ENCODE data around the gene LPIN1. TPM values are rescaled to one million over a fixed set of nuclear protein-coding genes. Genes with fewer than 3 reads are reported as not detected.

Gene LPIN1
- polyA plus RNA-seq, 1 donor: 30.8 TPM

- DNase-seq: no peak
Observed at GRCh38 chr2:11761259-11761658, 14.8 kb downstream of the LPIN1 start.

- DNase-seq: no peak
Observed at GRCh38 chr2:11762031-11762430, 15.6 kb downstream of the LPIN1 start.

- DNase-seq: no peak
Observed at GRCh38 chr2:11762799-11763461, 16.5 kb downstream of the LPIN1 start.

DNA sequence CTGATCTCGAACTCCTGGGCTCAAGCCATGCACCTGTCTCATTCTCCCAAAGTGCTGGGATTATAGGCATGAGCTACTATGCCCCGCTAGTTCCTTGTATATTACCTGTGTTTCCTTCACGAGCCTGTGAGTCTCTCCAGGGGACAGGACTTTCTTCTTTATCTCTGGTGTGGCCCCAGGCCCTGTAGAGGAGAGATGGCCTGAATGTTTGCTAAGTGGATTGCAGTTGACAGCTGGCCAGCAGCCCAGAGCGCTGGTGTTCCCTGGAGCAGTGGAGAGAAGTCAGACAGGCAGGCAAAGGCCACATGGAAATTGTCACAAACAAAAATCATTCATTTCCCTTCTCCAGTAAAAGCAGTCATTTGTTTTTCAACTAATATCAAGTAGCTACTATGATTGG lies 17.9 kb downstream of the LPIN1 start:
- no peak for DNase-seq

- DNase-seq: no peak
Observed at GRCh38 chr2:11764920-11765319, 18.5 kb downstream of the LPIN1 start.

GRCh38 chr2:11765501-11765900 lies 19.1 kb downstream of the LPIN1 start:
- no peak for DNase-seq

DNA sequence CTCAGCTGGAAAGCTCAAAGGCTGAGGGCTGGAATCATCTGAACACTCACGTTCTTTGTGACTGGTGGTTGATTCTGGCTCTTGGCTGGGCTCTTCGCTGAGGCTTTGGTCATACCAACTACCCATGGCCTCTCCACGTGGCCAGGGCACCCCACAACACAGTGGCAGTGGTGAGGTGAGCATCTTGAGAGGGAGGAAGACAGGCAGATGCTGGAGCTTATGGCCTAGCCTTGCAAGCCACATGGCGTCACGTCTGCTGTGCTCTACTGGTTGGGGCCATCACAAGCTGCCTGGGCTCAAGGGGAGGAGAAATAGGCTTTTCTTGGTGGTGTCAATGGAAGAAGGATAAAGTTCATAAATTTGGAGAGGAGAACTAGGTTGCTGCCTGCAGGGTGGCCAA lies 19.6 kb downstream of the LPIN1 start:
- DNase-seq: no peak

GRCh38 chr2:11767779-11768178 lies 21.3 kb downstream of the LPIN1 start:
- no peak for DNase-seq

DNA sequence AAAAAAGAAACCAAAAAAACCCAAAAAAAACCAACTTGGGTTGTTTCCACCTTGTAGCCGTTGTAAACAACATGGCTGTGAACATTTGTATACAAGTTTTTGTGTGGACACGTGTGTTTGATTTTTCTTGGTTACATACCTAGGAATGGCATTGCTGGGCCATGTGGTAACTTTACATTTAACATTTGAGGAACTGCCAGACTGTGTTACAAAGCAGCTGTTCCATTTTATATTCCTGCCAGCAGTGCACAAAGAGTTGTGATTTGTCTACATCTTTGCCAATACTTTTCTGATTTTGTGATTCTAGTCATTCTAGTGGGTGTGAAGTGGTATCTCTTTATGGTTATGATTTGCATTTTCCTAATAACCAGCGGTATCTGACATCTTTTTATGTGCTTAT lies 22.5 kb downstream of the LPIN1 start:
- DNase-seq: no peak

DNA sequence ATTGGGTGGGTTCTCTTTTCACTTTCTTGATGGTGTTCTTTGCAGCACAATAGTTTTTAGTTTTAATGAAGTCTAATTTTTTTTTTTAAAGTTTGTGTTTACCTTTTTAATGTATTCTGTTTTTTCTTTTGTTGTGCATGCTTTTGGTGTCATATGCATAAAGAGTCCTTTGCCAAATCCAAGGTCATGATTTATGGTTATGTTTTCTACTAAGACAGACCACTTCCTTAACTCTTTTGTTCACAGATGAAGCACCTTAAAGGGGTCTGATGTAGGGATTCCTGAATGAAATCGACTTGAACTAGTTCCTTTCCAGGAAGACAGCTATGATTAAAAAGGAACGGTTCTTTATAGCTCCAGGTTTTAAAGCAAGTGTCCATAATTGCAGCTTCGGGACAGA lies 23.1 kb downstream of the LPIN1 start:
- DNase-seq: no peak

DNA sequence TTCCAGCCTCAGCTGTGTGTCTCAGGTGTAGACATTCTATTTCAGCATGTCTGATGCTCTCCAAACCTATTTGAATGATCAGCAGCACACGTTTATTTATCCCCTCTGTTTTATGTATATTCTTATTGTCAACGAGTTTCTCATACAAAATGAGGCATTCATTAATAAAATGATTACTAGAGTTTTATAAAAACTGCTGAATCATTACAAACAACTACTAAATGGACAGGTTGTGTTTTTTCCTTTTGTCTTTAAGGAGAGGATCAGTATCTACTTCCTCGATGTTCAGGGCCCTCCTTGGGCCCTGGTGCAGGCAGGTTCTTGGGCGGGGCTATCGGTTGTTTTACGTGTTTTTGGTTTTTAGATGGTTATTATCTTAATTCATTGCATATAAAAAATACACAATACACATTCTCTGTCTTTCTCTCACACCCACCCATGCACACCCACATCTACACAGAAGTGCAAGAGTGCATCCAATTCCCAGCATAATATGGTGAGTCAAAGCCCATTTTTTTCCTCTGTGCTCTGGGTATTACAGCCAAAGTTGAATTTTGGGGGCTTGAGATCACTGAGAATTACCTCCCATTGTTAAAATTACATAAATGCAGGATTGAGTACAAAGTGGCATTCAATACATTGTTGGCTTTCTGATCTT lies 24.2 kb downstream of the LPIN1 start:
- no peak for DNase-seq

DNA sequence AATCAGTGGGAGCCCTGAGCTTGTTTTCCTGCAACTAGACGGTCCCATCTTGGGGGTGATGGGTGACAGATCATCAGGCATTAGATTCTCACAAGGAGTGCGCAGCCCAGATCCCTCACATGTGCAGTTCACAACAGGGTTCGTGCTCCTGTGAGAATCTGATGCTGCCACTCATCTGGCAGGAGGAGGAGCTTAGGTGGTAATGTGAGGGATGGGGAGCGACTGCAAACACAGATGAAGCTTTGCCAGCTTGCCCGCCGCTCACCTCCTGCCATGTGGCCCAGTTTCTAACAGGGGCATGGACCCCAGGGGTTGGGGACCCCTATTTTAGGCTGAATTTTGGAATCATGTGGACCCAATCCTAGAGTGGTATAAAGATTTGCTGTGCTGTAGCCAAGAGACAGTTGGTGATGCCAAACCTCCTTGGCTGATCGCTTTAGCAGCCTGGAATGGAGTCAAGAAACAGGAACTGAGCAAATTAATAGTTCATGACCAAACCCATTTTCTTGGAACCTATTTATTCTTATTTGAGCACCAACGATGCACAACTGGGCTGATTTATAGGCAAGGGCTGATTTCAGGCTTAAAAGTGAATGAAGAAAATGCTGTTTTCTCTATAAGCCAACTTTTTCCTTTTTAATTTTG lies 25.7 kb downstream of the LPIN1 start:
- DNase-seq: no peak

DNA sequence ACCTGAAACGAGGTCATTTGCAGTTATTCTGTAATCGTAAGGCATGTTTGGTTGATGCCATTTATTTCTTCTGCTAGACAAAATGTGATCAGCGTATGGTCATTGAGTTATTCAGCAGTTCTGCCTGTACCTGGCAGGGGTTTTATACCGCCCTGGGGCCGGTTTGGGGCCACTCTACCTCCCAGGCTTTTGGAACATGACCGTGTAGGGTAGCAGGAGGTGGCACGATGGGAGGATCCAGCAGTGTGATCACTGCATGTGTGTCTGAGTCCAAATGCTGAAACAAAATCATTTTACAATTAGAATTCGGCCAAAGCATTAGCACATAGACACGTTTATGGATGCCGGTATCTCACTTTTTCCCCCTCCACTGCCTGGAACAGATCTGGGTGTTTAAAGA lies 26.7 kb downstream of the LPIN1 start:
- no peak for DNase-seq

- no peak for DNase-seq
Observed at GRCh38 chr2:11773747-11774525, 27.5 kb downstream of the LPIN1 start.

DNA sequence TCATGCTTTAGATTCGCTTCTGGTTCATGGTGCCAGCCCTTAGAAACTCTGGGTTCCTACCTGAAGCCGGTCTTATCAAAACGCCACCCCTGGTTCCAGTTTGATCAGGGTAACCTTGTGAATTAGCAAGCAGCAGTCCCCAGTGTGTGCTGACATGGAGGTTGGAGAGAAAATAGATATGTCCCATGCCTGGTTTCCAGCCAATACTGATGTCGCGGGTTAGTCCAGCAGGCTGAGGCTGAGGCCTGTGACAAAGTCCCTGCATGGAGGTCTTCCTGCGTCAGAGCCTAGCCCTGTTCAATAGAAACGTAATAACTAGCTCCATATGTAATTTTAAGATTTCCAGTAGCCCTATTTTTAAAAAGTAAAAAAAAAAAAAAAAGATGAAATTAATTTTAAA lies 28.2 kb downstream of the LPIN1 start:
- no peak for DNase-seq

DNA sequence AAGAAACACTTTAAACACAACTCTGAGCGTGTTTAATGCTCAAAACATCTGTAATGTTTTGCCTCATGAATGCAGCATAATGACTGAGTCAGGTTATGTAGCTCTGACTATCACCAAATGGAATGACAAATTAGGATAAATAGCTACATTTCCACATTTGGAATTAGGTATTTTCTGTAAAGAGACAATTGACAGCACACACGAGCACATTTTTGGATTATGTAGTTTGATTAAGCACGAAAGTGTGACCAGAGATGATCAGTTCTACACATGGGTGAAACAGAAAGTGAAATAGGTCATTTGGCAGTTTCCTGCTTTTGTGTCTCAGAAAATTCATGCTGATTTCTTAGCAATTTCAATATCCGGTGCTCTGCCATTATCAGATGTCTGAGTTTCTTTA lies 29.0 kb downstream of the LPIN1 start:
- no peak for DNase-seq

DNA sequence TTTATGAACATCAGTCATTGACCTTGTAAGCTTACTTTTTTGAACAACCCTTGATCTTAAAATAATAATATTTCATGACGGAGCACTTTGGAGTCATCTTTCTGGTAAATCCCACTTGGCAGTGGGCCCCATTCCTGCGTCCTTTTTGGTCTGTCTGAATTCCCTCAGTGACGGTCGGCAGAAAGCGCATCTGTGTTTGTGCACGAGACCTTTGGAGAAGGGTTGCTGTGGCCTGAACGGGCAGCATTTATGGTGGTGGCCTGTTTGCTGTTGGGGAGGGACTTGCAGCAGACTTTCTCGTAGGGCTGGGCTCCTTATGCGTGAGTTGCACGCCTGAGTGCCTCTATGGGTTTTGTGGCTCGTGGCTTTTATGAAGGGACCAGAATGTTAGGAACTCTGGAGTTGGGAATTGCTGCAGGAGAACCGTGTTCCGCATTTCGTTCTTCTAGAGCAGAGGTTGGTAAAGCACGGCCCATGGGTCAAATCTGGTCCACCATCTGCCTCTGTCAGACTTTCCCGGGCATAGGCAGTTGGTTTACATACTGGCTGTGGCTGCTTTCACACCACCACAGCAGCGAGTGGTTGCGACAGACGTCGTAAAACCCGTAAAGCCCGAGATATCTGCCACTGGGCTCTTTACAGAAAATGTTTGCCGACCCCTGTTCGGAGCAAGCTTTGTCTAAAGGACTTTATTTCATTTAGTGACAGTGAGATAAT lies 30.8 kb downstream of the LPIN1 start:
- no peak for DNase-seq

DNA sequence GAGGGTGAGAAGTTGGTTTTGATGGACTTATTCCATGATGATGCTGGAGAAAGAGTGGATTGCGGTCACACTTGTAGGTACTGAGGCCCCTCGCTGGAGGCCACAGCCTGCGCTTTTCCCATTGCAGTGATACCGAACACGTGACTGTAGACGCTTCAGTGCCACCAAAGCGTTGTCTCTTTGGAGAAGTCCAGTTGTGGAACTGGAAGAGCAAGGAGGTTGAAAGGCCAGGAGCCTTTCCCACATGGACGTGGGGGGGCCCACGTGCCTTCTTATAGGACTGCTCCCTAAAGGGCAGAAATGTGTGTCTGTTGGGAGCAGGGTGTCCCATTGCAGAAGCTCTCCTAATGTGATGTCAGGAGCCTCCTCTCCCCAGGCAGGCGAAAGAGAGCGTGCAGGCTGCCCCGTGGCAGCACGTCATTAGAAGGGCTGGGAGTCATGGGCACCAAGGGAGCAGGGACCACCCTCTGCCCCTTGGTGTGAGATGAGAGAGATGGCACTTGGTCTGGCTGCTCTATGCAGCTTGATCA lies 31.5 kb downstream of the LPIN1 start:
- no peak for DNase-seq

GRCh38 chr2:11778416-11778815 lies 32.0 kb downstream of the LPIN1 start:
- no peak for DNase-seq

GRCh38 chr2:11778923-11779757 lies 32.7 kb downstream of the LPIN1 start:
- DNase-seq: peak; percentile 61

DNA sequence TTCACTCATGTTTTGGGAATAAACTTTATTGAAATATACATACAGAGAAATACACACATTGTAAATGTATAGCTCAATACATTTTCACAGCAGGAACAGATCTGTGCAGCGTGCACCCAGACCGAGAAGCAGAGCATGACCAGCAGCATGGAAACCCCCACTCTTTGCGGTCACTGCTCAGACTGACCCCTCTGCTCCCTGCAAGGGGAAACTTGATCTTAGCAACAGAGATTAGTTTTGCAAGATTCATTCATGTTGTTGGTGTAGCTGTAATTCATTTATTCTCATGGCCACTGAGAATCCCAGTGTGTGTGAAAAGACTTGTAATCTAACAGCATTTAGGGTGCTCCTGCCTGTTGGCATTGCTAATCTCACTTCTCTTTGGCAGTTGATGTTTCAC lies 35.2 kb downstream of the LPIN1 start:
- peak; percentile 37 for DNase-seq

Data from left kidney (tissue), 2 donors.